Activated T-helper 2 cell treated with anti-CD3 and anti-CD28 coated beads, Interferon-gamma antibody, Interleukin-2, Interleukin-4, amounts not matched to agents 10 μg/mL and 5 μg/mL and 100 μg/mL, durations not matched to agents 14 hours and 24 hours and 36 hours (primary cell): Measurements from ENCODE around the gene CD207. TPM values are rescaled to one million over a fixed set of nuclear protein-coding genes. Genes with fewer than 3 reads are reported as not detected.

Experiments
- DNase-seq: peaks from one replicate; pipeline ENCODE4 v3.0.0; 2021; ENCODE audit warnings: low spot score
- H3K27ac Mint-ChIP-seq: one replicate; pipeline ENCODE4 v1.8.0; 2021; ENCODE audit warnings: mixed read lengths
- H3K27me3 Mint-ChIP-seq: one replicate; pipeline ENCODE4 v1.8.0; 2021; ENCODE audit warnings: low read depth, mixed read lengths
- H3K36me3 Mint-ChIP-seq: one replicate; pipeline ENCODE4 v1.8.0; 2021; ENCODE audit warnings: low read depth, mixed read lengths
- H3K4me1 Mint-ChIP-seq: one replicate; pipeline ENCODE4 v1.8.0; 2021; ENCODE audit warnings: low read depth, mixed read lengths
- H3K4me3 Mint-ChIP-seq: one replicate; pipeline ENCODE4 v1.8.0; 2021; ENCODE audit warnings: low read depth, mild to moderate bottlenecking, moderate library complexity, mixed read lengths
- H3K9me3 Mint-ChIP-seq: one replicate; pipeline ENCODE4 v1.8.0; 2021; ENCODE audit warnings: mixed read lengths
- intact Hi-C: fragments of 100-400 bp; cut with micrococcal nuclease; formaldehyde crosslinking; loops from one replicate; pipeline ENCODE4 v1.15.1; 2023
- total RNA-seq: library from RNA; stranded (reverse); gene quantifications from 2 replicates; pipeline ENCODE4 v1.2.3, GENCODE V29; 2022

The CD207 gene
- total RNA-seq, 1 donor from 2014 or later, result not detected

- Mint-ChIP-seq H3K4me1 (peaks cover 25% of the 10 kb centered on the region), H3K36me3 (no peaks in the 10 kb centered on the region), H3K27ac (peak overlapping the region; percentile 83), H3K4me3 (no peak overlapping the region), H3K9me3 (no peaks in the 10 kb centered on the region), H3K27me3 (no peaks in the 10 kb centered on the region)
- DNase-seq, result no peak
- intact Hi-C loops, result loop anchor here (2.0 kb wide), 1 partner anchor 23 kb away; no protein-coding TSS in a partner anchor
Observed at GRCh38 chr2:70827388-70827787, 8.2 kb downstream of the CD207 start.

GRCh38 chr2:70826696-70827350, 8.8 kb downstream of the CD207 start:
- H3K27ac Mint-ChIP-seq, result peak overlapping the region; percentile 83
- no peaks in the 10 kb centered on the region for H3K36me3 Mint-ChIP-seq
- no peak overlapping the region for H3K4me3 Mint-ChIP-seq
- peaks cover 25% of the 10 kb centered on the region for H3K4me1 Mint-ChIP-seq
- intact Hi-C loops, result loop anchor here (1.0 to 2.0 kb wide), 2 partner anchors 10 to 24 kb away; no protein-coding TSS in a partner anchor
- H3K27me3 Mint-ChIP-seq, result no peaks in the 10 kb centered on the region
- no peak for DNase-seq
- H3K9me3 Mint-ChIP-seq, result no peaks in the 10 kb centered on the region

GRCh38 chr2:70823249-70823648, 12.4 kb downstream of the CD207 start:
- Mint-ChIP-seq H3K27me3 (no peaks in the 10 kb centered on the region), H3K27ac (no peak overlapping the region), H3K9me3 (no peaks in the 10 kb centered on the region), H3K36me3 (no peaks in the 10 kb centered on the region), H3K4me3 (no peak overlapping the region), H3K4me1 (peaks cover 26% of the 10 kb centered on the region)
- DNase-seq, result no peak
- intact Hi-C loops, result no loop called here

GRCh38 chr2:70822843-70823242, 12.8 kb downstream of the CD207 start:
- peaks cover 30% of the 10 kb centered on the region for H3K4me1 Mint-ChIP-seq
- DNase-seq, result no peak
- H3K27ac Mint-ChIP-seq, result no peak overlapping the region
- no peaks in the 10 kb centered on the region for H3K27me3 Mint-ChIP-seq
- no peaks in the 10 kb centered on the region for H3K36me3 Mint-ChIP-seq
- no peak overlapping the region for H3K4me3 Mint-ChIP-seq
- intact Hi-C loops, result no loop called here
- no peaks in the 10 kb centered on the region for H3K9me3 Mint-ChIP-seq

GRCh38 chr2:70820499-70820898, 15.1 kb downstream of the CD207 start, which contains the start of gene CLEC4F:
TSS of gene CLEC4F (minus strand) at chr2:70820599. CDS start at chr2:70820523, 76 bp downstream.
- no peak for DNase-seq
- H3K4me3 Mint-ChIP-seq, result no peak within 1 kb of the TSS
- intact Hi-C loops, result no loop called here
- no peak within 1 kb of the TSS for H3K27ac Mint-ChIP-seq
- H3K9me3 Mint-ChIP-seq, result no peaks in the 10 kb centered on the region
- no peaks in the 10 kb centered on the region for H3K27me3 Mint-ChIP-seq
- H3K36me3 Mint-ChIP-seq, result no peaks in the 10 kb centered on the region
- H3K4me1 Mint-ChIP-seq, result peaks cover 28% of the 10 kb centered on the region

- no peak for DNase-seq
- Mint-ChIP-seq H3K27ac (peak overlapping the region; percentile 71), H3K9me3 (no peaks in the 10 kb centered on the region), H3K4me1 (peaks cover 19% of the 10 kb centered on the region), H3K36me3 (no peaks in the 10 kb centered on the region), H3K27me3 (no peaks in the 10 kb centered on the region), H3K4me3 (no peak overlapping the region)
- intact Hi-C loops, result loop anchor here (1.0 kb wide), 2 partner anchors 9 to 34 kb away; no protein-coding TSS in a partner anchor
Observed at GRCh38 chr2:70817284-70817954, 18.2 kb downstream of the CD207 start.

- no peaks in the 10 kb centered on the region for H3K9me3 Mint-ChIP-seq
- no peak for DNase-seq
- H3K4me1 Mint-ChIP-seq, result peaks cover 19% of the 10 kb centered on the region
- intact Hi-C loops, result loop anchor here (1.0 kb wide), 2 partner anchors 10 to 35 kb away; no protein-coding TSS in a partner anchor
- H3K36me3 Mint-ChIP-seq, result no peaks in the 10 kb centered on the region
- H3K27ac Mint-ChIP-seq, result peak overlapping the region; percentile 71
- H3K27me3 Mint-ChIP-seq, result no peaks in the 10 kb centered on the region
- no peak overlapping the region for H3K4me3 Mint-ChIP-seq
Observed at GRCh38 chr2:70816726-70817125, 18.9 kb downstream of the CD207 start.

GRCh38 chr2:70808983-70809958, 26.3 kb downstream of the CD207 start:
- intact Hi-C loops, result no loop called here
- no peak for DNase-seq
- Mint-ChIP-seq H3K4me1 (no peaks in the 10 kb centered on the region), H3K4me3 (no peak overlapping the region), H3K36me3 (no peaks in the 10 kb centered on the region), H3K27ac (no peak overlapping the region), H3K9me3 (no peaks in the 10 kb centered on the region), H3K27me3 (no peaks in the 10 kb centered on the region)

- no peaks in the 10 kb centered on the region for H3K36me3 Mint-ChIP-seq
Observed at GRCh38 chr2:70807828-70808118, 27.8 kb downstream of the CD207 start.

GRCh38 chr2:70807102-70807827, 28.4 kb downstream of the CD207 start:
- H3K4me3 Mint-ChIP-seq, result no peak overlapping the region
- H3K9me3 Mint-ChIP-seq, result no peaks in the 10 kb centered on the region

More at GRCh38 chr2:70807828-70808118, 27.8 kb downstream of the CD207 start:
- no peaks in the 10 kb centered on the region for H3K27me3 Mint-ChIP-seq
- H3K9me3 Mint-ChIP-seq, result no peaks in the 10 kb centered on the region
- intact Hi-C loops, result no loop called here
- DNase-seq, result no peak
- no peaks in the 10 kb centered on the region for H3K4me1 Mint-ChIP-seq
- no peak overlapping the region for H3K4me3 Mint-ChIP-seq
- H3K27ac Mint-ChIP-seq, result no peak overlapping the region

GRCh38 chr2:70806620-70807019, 29.0 kb downstream of the CD207 start:
- H3K4me1 Mint-ChIP-seq, result no peaks in the 10 kb centered on the region
- no peak overlapping the region for H3K4me3 Mint-ChIP-seq

More at GRCh38 chr2:70807102-70807827, 28.4 kb downstream of the CD207 start:
- Mint-ChIP-seq H3K36me3 (no peaks in the 10 kb centered on the region), H3K27me3 (no peaks in the 10 kb centered on the region), H3K4me1 (no peaks in the 10 kb centered on the region), H3K27ac (no peak overlapping the region)
- intact Hi-C loops, result no loop called here
- DNase-seq, result no peak

GRCh38 chr2:70806013-70806412, 29.6 kb downstream of the CD207 start:
- Mint-ChIP-seq H3K4me1 (no peaks in the 10 kb centered on the region), H3K27me3 (no peaks in the 10 kb centered on the region), H3K9me3 (no peaks in the 10 kb centered on the region), H3K27ac (no peak overlapping the region), H3K4me3 (no peak overlapping the region), H3K36me3 (no peaks in the 10 kb centered on the region)
- intact Hi-C loops, result no loop called here
- no peak for DNase-seq

More at GRCh38 chr2:70806620-70807019, 29.0 kb downstream of the CD207 start:
- H3K36me3 Mint-ChIP-seq, result no peaks in the 10 kb centered on the region
- no peaks in the 10 kb centered on the region for H3K27me3 Mint-ChIP-seq
- H3K9me3 Mint-ChIP-seq, result no peaks in the 10 kb centered on the region
- no peak overlapping the region for H3K27ac Mint-ChIP-seq
- DNase-seq, result no peak
- intact Hi-C loops, result no loop called here
